ENCODE measurements around the gene NIM1K.
"Not testable (repeated sequence)": the region's sequence is repeated elsewhere in the genome, so short reads cannot be mapped to it uniquely, and the experiment has no call there.

The NIM1K gene

DNA sequence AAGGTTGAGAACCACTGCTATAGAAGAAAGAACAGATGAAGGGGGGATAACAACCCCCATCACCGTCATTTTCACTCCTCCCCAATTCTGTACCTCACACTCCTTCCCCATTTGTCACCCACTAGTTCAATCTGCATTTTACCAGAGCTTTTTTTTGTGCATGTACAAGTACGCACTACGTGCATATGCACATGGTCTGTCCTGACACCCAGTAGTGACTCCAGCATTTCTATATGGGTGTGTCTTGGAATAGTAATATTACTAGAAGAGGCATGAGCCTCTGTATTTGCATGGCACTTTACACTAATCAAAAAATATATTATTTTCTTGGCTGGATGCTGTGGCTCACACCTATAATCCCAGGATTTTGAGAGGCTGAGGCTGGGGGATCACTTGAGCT is 38.7 kb downstream of the NIM1K start:
- no peak for DNase-seq (ENCODE audit: low read depth, low spot score)

DNA sequence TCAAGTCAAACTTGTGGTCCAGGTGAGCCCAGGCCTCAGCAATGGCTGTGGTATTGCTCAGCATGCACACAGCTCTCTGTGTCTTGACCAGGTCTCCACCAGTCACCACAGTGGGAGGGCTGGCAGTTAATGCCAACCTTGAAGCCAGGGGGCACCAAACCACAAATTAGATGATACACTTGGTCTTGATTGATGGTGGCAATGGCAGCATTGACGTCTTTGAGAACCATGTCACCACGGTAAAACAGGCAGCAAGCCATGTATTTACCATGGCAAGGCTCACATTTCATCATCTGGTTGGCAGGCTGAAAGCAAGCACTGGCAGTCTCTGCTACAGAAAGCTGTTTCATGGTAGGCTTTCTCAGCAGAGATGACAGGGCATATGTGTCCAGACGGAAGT is 40.0 kb downstream of the NIM1K start:
- no peak for DNase-seq (ENCODE audit: low read depth, low spot score)

DNA sequence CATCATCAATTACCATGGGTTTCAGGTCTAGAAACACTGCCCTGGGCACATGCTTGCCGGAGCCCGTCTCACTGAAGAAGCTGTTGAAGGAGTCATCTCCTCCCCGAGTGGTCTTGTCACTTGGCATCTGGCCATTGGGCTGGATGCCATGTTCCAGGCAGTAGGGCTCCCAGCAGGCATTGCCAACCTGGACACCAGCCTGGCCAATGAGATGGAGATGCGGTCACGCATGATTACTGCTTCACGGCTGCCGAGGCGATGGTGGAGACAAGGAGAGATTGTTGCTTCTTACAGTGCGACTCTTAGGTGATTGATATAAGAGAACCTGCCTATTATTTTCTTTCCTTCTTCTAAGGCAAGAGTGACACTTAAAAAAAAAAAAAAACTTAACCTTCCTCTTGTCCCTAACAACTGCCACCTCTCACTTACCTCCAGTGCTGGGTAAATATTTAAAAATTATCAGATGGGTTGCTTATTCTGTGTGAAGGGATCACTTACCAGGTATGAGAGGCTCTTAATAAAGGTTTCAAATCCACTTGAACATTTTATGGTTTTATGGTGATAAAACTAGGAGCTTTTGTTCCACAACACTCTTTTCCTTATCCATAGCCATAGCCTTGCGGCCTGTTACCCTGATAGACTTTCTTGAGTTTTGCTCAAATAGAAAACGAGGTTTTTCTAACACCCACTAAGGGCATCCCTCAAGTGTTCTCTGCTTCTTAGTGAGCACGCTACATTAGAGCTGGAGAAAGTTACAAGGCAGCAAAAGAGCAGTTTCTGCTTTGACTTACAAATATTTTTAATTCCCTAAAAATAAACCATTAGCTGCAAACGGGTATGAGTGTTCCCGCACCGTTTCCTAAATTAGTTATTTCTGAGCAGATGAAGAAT is 41.2 kb downstream of the NIM1K start:
- no peak for DNase-seq (ENCODE audit: low read depth, low spot score)

DNA sequence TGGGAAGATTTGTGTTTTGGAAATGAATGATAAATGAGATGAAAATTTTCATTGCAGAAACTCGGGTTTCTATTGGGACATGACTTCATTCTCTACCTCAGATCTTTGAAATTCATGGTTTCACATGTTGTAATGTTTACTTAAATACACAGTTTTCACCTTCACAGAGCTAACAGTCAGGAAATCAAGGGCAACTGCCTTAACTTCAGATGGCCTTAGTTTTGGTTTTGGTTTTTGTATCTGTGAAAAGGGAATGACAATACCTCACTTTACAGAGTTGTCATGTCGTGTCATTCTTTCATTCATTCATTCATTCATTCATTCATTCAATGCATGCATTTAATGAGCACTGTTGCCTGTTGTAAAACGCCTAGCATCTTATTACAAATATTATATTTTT is 41.9 kb downstream of the NIM1K start:
- DNase-seq (ENCODE audit: low read depth, low spot score), result no peak

DNA sequence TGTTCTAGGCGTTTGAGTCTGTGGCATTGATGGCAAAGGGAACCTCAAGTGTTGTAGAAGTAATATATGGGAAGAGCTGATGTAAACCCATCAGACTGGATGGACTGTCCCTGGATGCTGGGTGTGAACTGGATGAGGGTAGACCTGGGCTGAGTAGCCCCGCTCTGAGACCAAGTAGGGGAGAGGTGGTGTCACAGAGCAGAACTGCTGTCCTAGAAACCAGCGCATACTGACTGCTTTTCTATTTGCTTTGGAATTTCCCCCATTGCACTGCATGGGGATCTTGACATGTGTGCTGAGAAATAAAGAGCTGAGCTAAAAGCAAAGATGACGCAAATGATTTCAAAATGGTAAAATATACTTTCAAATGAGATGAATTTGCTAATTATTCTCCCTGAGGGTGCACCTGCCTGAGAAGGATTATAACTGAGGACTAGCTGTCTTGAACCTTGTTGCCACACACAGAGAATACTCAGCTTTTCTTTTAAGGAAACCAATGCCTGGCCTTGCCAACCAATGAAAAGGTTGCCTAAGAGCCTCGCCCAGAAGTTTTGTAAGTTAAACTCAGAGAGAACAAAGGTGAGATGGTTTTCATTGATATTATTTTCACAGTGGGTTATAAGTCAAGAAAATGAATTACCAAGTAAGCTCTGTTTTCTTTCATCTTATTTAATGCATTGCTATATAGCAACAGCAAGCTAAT is 44.8 kb downstream of the NIM1K start:
- DNase-seq (ENCODE audit: low read depth, low spot score), result no peak

DNA sequence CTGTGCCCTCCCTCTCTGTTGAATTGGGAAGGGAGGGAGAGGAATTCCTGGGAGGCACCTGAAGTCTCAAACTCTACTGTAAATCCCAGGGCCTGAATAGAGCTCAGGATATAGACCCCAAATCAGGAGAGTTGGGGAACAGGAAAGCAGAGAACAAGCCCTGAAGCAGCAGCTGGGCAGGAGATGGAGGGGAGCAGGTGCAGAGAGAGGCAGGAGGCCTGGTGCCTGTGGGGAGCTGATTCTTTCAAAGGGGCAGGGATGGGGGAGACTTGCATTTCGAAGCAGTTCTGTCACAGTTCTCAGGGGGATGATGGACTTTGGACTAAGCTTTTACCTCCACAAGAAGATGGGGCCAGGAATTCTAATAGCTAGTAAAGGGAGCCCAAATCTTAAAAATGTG is 50.2 kb downstream of the NIM1K start:
- no peak for DNase-seq (ENCODE audit: low read depth, low spot score)

DNA sequence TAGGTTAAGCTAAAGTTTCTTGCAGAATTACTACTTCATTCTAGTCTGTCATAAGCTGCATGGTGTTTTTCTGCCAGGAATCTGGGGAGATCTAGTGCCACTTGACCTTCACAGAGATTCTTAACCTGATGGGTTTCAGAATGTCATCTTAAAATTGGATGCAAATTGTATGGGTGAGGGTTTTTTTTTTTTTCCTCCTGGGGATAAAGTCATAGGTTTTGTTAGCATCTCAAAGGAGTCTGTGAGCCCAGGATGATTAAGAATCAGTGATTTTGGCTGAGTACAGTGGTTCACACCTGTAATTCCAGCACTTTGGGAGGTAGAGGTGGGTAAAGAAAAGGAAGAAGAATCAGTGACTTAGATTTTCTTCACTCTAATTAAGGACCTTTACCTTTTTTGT is 51.2 kb downstream of the NIM1K start:
- DNase-seq (ENCODE audit: low read depth, low spot score), result no peak

DNA sequence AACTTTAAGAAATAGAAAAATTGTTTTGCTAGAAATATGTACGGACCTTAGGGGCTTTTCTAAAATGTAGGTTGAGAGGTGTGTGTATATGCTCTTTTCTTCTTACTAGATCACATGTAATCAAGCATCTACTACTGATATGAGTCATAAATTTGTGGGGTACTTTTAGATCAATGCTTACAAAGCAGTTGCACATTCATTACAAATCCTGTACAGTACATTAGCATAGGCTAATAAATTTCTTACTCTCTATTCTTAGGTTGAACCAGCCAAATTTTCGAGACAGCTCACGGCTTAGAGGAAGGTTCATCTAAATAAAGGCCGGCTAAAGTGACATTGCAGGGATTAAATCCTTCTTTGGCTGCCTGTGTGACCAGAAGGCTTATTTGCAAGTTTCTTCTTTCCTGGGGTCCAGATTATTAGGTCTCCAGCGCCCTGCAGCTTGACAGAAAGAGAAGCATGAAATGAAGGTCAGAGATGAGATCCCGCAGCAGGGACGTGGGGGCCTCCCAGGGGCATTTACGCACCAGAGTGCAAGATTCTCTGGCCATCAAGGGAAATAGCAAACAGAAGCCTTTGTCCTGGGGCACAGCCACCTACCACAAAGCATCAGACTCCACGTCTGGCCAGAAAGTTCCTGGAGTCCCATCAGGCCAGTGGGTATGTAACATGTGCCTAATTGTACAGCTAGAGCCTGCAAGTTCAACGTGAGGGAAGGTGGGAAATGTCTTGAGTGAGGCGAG is 53.0 kb downstream of the NIM1K start:
- no peak for DNase-seq (ENCODE audit: low read depth, low spot score)

DNA sequence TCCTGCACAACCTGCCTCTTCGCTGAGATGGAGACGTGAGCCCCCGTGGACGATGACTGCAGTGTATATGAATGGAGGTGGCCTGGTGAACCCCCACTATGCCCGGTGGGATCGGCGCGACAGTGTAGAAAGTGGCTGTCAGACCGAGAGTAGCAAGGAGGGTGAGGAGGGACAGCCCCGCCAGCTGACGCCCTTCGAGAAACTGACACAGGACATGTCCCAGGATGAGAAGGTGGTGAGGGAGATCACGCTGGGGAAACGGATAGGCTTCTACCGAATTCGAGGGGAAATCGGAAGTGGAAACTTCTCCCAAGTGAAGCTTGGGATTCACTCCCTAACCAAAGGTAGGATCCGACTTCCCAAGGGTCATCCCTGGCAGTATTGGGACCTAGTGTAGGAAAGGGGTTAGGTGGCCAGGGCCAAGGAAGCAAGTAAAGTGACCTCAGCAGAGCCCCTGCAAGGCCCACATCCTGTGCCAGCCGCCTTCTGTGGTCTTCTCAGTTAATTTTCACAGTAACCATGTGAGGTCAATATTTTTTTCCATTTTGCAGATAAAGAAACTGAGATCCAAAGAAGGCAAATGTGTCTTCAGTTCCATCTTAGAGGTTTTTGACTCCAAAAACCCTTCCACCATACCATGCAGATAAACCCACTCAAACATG is 53.8 kb downstream of the NIM1K start:
- no peak for DNase-seq (ENCODE audit: low read depth, low spot score)

DNA sequence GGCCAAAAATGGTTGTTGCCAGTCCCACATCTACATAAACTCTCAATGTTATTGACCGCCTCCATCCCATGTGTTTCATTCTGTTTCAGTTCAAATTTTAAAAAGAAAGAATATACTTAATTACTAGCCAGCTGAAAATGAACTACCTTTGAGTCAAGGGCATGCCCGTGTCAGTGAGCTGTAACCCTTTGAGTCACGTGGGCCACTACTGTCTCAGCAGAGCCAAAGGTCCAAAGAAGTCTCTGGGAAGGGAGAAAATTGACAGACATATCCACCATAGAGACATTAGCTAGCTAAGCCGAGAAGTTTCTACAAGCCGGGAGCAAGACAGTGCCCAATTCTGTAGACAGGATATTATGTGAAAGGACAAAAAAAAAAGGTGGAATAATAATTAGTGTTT is 59.7 kb downstream of the NIM1K start:
- DNase-seq (ENCODE audit: low read depth, low spot score), result no peak

DNA sequence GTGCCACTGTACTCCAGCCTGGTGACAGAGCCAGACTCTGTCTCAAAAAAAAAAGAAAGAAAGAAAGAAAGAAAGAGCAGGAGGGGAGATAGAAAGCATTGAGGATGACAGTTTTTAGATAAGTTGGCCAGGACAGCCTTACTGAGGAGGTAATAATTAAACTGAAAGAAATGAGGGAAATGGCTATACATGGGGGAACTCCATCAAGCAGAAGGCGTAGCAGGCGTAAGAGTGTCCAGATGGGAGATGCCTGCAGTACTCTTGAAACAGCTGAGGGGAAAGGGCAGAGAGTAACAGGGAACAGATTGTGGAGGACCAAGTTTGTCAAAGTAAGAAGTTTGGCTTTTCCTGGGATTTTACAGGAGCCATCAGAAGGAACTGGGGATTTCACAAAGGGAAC is 63.7 kb downstream of the NIM1K start:
- DNase-seq (ENCODE audit: low read depth, low spot score), result no peak

DNA sequence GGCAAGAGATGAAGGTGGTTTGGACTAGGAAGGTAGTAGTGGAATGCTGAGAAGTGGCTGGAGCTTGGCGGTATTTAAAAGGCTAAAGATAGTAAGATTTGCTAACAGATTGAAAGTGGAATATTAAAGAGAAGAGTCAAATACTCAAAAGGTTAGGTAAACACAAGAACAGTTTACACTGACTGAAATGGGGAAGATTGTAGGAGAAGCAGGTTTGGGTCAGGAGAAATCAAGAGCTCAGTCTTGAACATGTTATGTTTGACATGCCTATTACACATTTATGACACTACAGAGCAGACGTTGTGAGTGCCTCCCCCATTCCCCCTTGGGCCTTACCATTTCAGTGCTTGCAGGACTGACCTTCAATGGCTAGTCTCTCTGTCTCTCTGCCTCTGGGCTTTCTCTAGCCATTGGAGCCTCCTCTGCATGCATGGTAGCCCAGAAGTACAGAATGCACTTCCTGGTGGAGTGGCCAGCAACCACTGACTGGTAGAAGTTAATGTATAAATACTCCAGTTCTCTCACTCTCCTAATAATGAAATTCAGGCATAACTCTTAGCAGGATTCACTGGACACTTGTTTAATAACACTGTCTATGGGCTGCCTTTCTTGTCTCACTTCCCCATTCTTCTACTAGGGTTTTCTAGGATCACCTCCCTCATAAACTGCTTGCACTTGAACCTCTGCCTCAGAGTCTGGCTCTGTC is 64.4 kb downstream of the NIM1K start:
- DNase-seq (ENCODE audit: low read depth, low spot score), result no peak

DNA sequence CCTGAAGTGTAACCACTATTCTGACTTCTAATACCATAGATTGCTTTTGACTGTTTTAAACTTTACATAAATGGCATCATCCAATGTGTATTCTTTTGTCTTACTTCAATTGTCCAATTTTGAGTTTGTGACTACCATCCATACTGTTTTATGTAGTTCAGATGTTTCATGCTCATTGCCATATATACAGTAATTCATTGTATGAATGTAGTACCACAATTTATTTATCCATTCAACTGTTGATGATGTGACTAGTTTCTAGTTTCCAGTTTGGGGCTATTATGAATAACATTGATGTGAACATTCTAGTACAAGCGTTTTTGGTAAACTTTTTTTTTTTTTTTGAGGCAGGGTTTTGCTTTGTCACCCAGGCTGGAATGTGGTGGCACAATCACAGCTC is 66.1 kb downstream of the NIM1K start:
- DNase-seq (ENCODE audit: low read depth, low spot score), result no peak

DNA sequence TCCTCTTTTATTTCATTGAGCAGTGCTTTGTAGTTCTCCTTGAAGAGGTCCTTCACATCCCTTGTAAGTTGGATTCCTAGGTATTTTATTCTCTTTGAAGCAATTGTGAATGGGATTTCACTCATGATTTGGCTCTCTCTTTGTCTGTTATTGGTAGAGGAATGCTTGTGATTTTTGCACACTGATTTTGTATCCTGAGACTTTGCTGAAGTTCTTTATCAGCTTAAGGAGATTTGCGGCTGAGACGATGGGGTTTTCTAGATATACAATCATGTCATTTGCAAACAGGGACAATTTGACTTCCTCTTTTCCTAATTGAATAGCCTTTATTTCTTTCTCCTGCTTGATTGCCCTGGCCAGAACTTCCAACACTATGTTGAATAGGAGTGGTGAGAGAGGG is 70.2 kb downstream of the NIM1K start:
- not testable (repeated sequence) for DNase-seq (ENCODE audit: low read depth, low spot score)

DNA sequence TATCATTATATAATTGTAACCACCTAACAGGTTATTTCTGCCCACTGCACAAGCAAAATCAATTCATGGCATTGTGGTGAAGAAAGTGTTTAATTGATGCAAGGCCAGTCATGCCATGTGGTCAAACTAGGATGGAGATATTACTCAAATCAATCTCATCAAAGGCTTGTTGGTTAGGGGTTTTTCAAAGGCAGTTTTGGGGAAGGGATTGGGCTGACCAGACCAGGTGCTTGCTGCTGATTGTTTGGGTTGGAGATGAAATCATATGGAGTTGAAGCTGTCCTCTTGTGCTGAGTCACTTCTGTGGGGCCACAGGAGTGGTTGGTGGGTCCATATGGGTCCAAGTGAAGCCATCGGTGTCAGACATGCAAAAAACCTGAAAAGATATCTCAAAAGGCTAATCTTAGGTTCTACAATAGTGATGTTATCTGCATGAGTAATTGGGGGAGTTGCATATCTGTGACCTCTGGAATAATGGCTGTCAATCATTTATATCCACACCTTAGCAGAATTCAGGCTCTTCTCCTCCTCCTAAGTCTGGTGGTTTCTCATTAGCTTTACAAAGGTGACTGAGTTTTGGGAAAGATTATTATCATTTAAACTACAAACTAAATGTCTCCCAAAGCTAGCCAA is 76.3 kb downstream of the NIM1K start:
- no peak for DNase-seq (ENCODE audit: low read depth, low spot score)

DNA sequence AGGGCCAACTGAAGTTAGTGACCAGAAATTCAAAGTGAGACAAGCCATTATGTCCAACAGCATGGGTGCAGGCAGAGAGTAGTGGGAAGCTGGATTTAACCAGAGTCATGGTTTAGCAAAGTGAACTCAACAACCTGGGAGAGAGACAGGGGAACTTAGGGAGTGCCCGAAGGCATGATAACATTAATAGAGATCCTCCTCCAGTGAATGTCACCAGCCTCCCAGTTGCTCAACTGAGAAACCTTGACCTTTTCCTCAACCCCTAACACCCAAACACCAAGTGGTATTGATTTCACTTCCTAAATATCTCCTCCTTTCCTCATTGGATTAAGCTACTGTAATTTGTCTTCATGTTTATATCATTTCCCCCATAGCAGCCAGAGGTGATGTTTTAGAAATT is 78.6 kb downstream of the NIM1K start:
- no peak for DNase-seq (ENCODE audit: low read depth, low spot score)

DNA sequence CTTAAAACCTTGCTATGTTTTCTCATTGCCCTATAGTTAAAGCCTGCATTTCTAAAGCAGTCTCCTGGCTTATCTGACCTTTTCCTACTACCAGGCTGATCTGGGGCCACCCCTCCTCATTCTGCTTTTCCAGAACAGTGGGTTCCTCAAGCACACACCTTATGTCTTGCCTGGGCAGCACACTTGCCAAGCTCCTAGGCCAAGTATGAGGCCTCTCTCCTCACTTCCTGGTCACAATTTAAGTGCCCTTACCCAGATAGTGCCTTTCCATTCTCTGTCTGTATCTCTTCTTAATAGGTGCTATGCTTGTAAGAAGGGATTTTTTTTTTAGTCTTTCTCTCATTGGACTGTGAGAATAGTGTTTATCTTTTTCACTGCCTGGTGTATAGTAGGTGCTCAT is 81.5 kb downstream of the NIM1K start:
- no peak for DNase-seq (ENCODE audit: low read depth, low spot score)

DNA sequence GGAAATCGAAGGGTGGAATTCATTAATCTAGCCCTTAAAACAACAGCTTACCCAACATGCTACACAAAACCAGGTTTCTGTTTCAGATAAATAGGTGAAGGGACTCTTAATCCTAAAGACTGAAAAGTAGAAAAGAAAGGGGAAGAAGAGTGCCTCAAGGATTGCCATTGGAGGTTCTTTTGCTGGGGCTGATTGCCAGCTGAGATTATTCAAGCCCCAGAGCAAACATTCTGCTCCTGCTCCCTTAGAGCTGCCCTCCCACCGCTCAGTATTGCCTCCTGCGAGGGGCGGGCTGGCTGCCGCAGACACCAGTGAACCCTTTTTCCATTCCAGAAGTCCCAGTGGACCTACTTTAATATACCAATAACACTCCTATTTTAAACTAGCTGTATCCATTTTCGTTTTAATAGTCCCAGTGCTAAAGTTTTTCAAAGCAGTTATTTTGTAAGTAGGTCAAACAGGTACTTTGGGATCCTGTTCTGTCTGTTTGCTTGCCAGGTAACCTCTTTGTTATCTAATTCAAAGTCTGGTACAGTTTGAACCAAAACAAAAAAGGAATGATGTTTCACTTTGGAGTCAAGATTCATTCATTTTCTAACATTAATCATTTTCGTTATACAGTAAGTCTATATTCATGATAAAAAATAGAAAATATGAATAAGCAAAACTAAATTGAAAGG is 82.5 kb downstream of the NIM1K start:
- DNase-seq (ENCODE audit: low read depth, low spot score), result no peak

DNA sequence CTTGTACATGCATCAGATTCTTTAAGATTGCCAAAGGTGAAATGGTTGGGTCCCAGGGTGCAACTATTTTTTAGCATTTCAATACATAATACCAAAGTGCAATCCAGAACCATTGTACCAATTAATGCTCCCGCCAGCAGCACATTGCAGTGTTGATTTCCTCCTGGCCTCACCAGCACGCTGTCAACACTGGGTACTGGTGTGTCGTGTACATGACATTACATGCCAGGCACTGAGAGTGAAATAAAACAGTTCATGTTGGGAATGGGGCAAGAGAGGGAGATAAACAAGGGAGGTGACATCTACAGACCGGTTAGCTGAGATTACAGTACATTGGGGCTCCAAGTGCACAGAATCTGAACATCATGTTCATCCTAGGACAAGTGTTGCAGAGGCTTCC is 83.4 kb downstream of the NIM1K start:
- no peak for DNase-seq (ENCODE audit: low read depth, low spot score)

DNA sequence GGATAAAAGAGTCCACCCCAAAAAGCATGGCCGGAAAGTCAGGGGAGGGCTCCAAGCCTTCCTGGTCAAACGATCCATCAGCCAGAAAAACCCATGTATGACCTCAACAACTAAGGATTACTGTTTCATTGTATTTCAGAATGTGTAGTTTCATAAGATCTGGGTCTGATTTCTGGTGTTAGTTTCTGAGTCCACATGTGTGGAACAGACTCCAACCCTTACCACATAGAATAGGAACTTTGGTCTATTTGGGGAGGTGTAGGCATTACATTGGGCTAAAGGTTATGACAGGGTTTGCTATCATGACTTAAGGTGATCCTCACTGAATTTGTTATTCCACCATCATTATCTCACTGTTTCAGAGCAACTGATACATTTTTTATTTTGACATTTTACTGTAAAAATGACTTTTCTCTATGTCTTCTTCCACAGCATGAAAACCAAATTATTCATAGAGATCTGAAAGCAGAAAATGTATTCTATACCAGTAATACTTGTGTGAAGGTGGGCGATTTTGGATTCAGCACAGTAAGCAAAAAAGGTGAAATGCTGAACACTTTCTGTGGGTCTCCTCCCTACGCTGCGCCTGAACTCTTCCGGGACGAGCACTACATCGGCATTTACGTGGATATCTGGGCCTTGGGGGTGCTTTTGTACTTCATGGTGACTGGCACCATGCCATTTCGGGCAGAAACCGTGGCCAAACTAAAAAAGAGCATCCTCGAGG is 87.7 kb downstream of the NIM1K start:
- no peak for DNase-seq (ENCODE audit: low read depth, low spot score)
